Keratinocyte (primary cell): ENCODE data around the gene TRPV4. TPM values are rescaled to one million over a fixed set of nuclear protein-coding genes. Genes with fewer than 3 reads are reported as not detected.

Source experiments
- DNase-seq: peaks from one replicate; pipeline ENCODE4 v3.0.0-alpha.2; 2011; ENCODE audit warnings: low read depth, missing footprints, low spot score
- FAIRE-seq: peaks from 2 replicates; lab custom pipeline; 2011; peaks lifted over from hg19 to GRCh38; lab: Jason Lieb, UNC
- H2AFZ ChIP-seq: 2 replicates; pipeline ENCODE4 v1.6.0; 2012; ENCODE audit warnings: low read length, control low read depth, inconsistent platforms; ENCODE audit not compliant: control insufficient read depth
- H3K27ac ChIP-seq: 2 replicates; pipeline ENCODE4 v1.5.1; 2011; ENCODE audit warnings: low read length; ENCODE audit not compliant: control insufficient read depth, insufficient read depth
- H3K27me3 ChIP-seq: 3 replicates; pipeline ENCODE4 v1.6.0; 2011; ENCODE audit warnings: low read length; ENCODE audit not compliant: control insufficient read depth, insufficient read depth; ENCODE audit errors: extremely low read depth
- H3K36me3 ChIP-seq, 2 experiments: 2 replicates in 1 of 2; 3 replicates in 1 of 2; pipeline ENCODE4 v1.5.1; 2011; ENCODE audit warnings: low read length in 2 of 2, mild to moderate bottlenecking in 1 of 2; ENCODE audit not compliant: control insufficient read depth in 2 of 2, insufficient read depth in 2 of 2; ENCODE audit errors: extremely low read depth in 1 of 2
- H3K4me1 ChIP-seq: 3 replicates; pipeline ENCODE4 v1.5.1; 2011; ENCODE audit warnings: low read length; ENCODE audit not compliant: control insufficient read depth, insufficient read depth; ENCODE audit errors: extremely low read depth
- H3K4me2 ChIP-seq: 3 replicates; pipeline ENCODE4 v1.6.0; 2011; ENCODE audit warnings: low read depth, low read length; ENCODE audit not compliant: control insufficient read depth, insufficient read depth; ENCODE audit errors: extremely low read depth
- H3K4me3 ChIP-seq, 3 experiments: fragments of 200-600 bp in 1 of 3; sonication (generic) in 1 of 3; 2 replicates in 2 of 3; 3 replicates in 1 of 3; pipeline ENCODE4 v1.5.1; 2011 to 2016; ENCODE audit warnings: low read length in 3 of 3, mild to moderate bottlenecking in 3 of 3, control low read depth in 2 of 3, inconsistent platforms in 1 of 3, low read depth in 1 of 3, mixed read lengths in 1 of 3, mixed run types in 1 of 3, moderate library complexity in 1 of 3; ENCODE audit not compliant: control insufficient read depth in 2 of 3, insufficient read depth in 2 of 3; ENCODE audit errors: extremely low read depth in 1 of 3
- H3K79me2 ChIP-seq: 2 replicates; pipeline ENCODE4 v1.6.0; 2012; ENCODE audit warnings: low read length; ENCODE audit not compliant: control insufficient read depth, insufficient read depth
- H3K9ac ChIP-seq: 3 replicates; pipeline ENCODE4 v1.6.0; 2011; ENCODE audit warnings: low read length; ENCODE audit not compliant: control insufficient read depth, insufficient read depth; ENCODE audit errors: extremely low read depth
- H3K9me1 ChIP-seq: 3 replicates; pipeline ENCODE4 v1.6.0; 2011; ENCODE audit warnings: low read length; ENCODE audit not compliant: control insufficient read depth, insufficient read depth; ENCODE audit errors: extremely low read depth
- H3K9me3 ChIP-seq: 2 replicates; pipeline ENCODE4 v1.5.1; 2012; ENCODE audit warnings: low read depth, low read length; ENCODE audit not compliant: control insufficient read depth
- H4K20me1 ChIP-seq: 3 replicates; pipeline ENCODE4 v1.6.0; 2011; ENCODE audit warnings: low read length; ENCODE audit not compliant: control insufficient read depth, insufficient read depth; ENCODE audit errors: extremely low read depth
- EZH2 ChIP-seq: IDR thresholded peaks from one replicate; pipeline ENCODE4 v1.6.1; 2012; ENCODE audit warnings: inconsistent platforms, mild to moderate bottlenecking, low read length, moderate library complexity
- dilution Hi-C: fragments of 300-500 bp; cut with MboI; formaldehyde crosslinking; loops from one replicate; pipeline ENCODE4 v1.7.0; 2020; ENCODE audit warnings: low sequenced_read_pairs; ENCODE audit not compliant: extremely low pct_ligation_motif_present
- polyA plus RNA-seq, 5 experiments: library from polyadenylated mRNA; depleted of rRNA in 3 of 5; stranded (reverse) in 3 of 5; stranded (forward) in 1 of 5; unstranded in 1 of 5; fragments of >200 nt; gene quantifications; 1 replicate in 1 of 5; 2 replicates in 3 of 5; 3 replicates in 1 of 5; pipeline versions ENCODE4 v1.2.1 to v1.2.3, GENCODE V29; 2011 to 2012; ENCODE audit warnings: missing spikeins in 2 of 5, low read depth in 1 of 5, low replicate concordance in 1 of 5
- TF ChIP-seq, protein P1 (sequence below), 3 experiments: IDR thresholded peaks in 1 of 3; conservative IDR thresholded peaks in 1 of 3; optimal IDR thresholded peaks in 1 of 3; 2 replicates in 2 of 3; 3 replicates in 1 of 3; pipeline versions ENCODE3 to v1.5.1; 2011; ENCODE audit warnings: low read length in 3 of 3, mild to moderate bottlenecking in 3 of 3, moderate library complexity in 2 of 3, control low read depth in 1 of 3, inconsistent platforms in 1 of 3; ENCODE audit not compliant: insufficient read depth in 2 of 3; ENCODE audit errors: extremely low read depth in 1 of 3

The TRPV4 gene
- polyA plus RNA-seq, 1 donor (not counting 4 experiments of a cell fraction or from before 2014, with no cell fraction given): 0.46 TPM

DNA sequence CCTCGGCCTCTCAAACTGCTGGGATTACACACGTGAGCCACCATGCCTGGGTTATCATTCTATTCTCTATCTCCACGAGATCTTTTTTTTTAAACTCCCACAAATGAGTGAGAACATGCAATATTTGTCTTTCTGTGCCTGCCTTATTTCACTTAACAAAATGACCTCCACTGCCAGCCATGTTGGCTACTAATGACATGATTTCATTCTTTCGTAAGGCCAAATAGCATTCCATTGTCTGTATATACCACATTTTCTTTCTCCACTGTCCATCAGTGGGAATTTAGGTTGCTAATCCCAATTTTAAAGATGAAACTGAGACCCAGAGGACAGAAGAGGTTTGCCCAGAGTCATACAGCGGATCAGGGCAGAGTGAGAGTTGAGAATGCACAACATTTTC is 10.9 kb upstream of the TRPV4 start:
- DNase-seq (no peak), FAIRE-seq (no peak)
- no peak overlapping the region for H3K9ac ChIP-seq
- H3K79me2 ChIP-seq: no peaks in the 10 kb centered on the region
- H3K4me2 ChIP-seq: no peak overlapping the region
- no peak for TF ChIP-seq EZH2
- TF ChIP-seq, protein P1, sequence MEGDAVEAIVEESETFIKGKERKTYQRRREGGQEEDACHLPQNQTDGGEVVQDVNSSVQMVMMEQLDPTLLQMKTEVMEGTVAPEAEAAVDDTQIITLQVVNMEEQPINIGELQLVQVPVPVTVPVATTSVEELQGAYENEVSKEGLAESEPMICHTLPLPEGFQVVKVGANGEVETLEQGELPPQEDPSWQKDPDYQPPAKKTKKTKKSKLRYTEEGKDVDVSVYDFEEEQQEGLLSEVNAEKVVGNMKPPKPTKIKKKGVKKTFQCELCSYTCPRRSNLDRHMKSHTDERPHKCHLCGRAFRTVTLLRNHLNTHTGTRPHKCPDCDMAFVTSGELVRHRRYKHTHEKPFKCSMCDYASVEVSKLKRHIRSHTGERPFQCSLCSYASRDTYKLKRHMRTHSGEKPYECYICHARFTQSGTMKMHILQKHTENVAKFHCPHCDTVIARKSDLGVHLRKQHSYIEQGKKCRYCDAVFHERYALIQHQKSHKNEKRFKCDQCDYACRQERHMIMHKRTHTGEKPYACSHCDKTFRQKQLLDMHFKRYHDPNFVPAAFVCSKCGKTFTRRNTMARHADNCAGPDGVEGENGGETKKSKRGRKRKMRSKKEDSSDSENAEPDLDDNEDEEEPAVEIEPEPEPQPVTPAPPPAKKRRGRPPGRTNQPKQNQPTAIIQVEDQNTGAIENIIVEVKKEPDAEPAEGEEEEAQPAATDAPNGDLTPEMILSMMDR (optimal IDR thresholded peaks at IDR 0.05 in 1 of 3, IDR thresholded peaks at IDR 0.05 in 1 of 3, conservative IDR thresholded peaks at IDR 0.05 in 1 of 3; ENCODE audit: extremely low read depth in 1 of 3, insufficient read depth in 2 of 3, low read length in 3 of 3): no peak
- H3K9me3 ChIP-seq: no peaks in the 10 kb centered on the region
- no peaks in the 10 kb centered on the region for H3K36me3 ChIP-seq
- dilution Hi-C loops: no loop called here
- no peaks in the 10 kb centered on the region for H3K27me3 ChIP-seq
- H3K9me1 ChIP-seq: no peaks in the 10 kb centered on the region
- H3K27ac ChIP-seq: no peak overlapping the region
- H2AFZ ChIP-seq: no peak overlapping the region
- H4K20me1 ChIP-seq: no peaks in the 10 kb centered on the region
- no peak overlapping the region for H3K4me3 ChIP-seq
- peaks cover 2% of the 10 kb centered on the region for H3K4me1 ChIP-seq

- H3K27me3 ChIP-seq: no peaks in the 10 kb centered on the region
- H3K4me3 ChIP-seq: no peak overlapping the region
- FAIRE-seq (no peak), DNase-seq (no peak)
- H3K27ac ChIP-seq: no peak overlapping the region
- TF ChIP-seq, protein P1 (optimal IDR thresholded peaks at IDR 0.05 in 1 of 3, IDR thresholded peaks at IDR 0.05 in 1 of 3, conservative IDR thresholded peaks at IDR 0.05 in 1 of 3; ENCODE audit: extremely low read depth in 1 of 3, insufficient read depth in 2 of 3, low read length in 3 of 3): peak in 1 of 3 experiments; percentile 12
- TF ChIP-seq EZH2: no peak
- H3K36me3 ChIP-seq: no peaks in the 10 kb centered on the region
- H3K4me2 ChIP-seq: no peak overlapping the region
- no peaks in the 10 kb centered on the region for H3K79me2 ChIP-seq
- H2AFZ ChIP-seq: no peak overlapping the region
- no peaks in the 10 kb centered on the region for H4K20me1 ChIP-seq
- H3K4me1 ChIP-seq: peaks cover 10% of the 10 kb centered on the region
- no peaks in the 10 kb centered on the region for H3K9me1 ChIP-seq
- dilution Hi-C loops: no loop called here
- no peak overlapping the region for H3K9ac ChIP-seq
- no peaks in the 10 kb centered on the region for H3K9me3 ChIP-seq
These were observed 8.8 kb upstream of the TRPV4 start for GRCh38 chr12:109842021-109842420.
